Measurements from ENCODE around the gene PCBD2. TPM values are rescaled to one million over a fixed set of nuclear protein-coding genes. Genes with fewer than 3 reads are reported as not detected.
A peak's percentile ranks its signal among the peaks of the same experiment; 100 is the strongest.

Gene PCBD2
- total RNA-seq, 4 donors from 2014 or later: 1.8 to 15.1 (median 8.2) TPM

- peak; percentile 84 to 88 for DNase-seq
- H3K36me3 ChIP-seq: no peaks in the 10 kb centered on the region
- no peaks in the 10 kb centered on the region for H3K27me3 ChIP-seq
- peak within 1 kb of the TSS; percentile 91 to 93 for H3K27ac ChIP-seq
- intact Hi-C loops (cut with DNase I; ENCODE audit: low total_unique reads): no loop called here
- peak; percentile 44 to 66 for TF ChIP-seq POLR2A (IDR thresholded peaks at IDR 0.05)
- TF ChIP-seq CTCF (IDR thresholded peaks at IDR 0.05): peak in 1 of 4 experiments; percentile 9
- peak within 1 kb of the TSS; percentile 66 to 88 for H3K4me3 ChIP-seq
- H3K4me1 ChIP-seq: peaks cover 0 to 9% of the 10 kb centered on the region in 2 donors
- H3K9me3 ChIP-seq: no peaks in the 10 kb centered on the region
Observed at GRCh38 chr5:134873987-134874830, 30.7 kb upstream of the PCBD2 start, which contains the start of gene TXNDC15. Gene TXNDC15 (plus strand): TSS chr5:134874371. CDS start chr5:134874428, 57 bp downstream.

- Histone ChIP-seq H3K4me1 (peaks cover 0 to 9% of the 10 kb centered on the region in 2 donors), H3K36me3 (no peaks in the 10 kb centered on the region), H3K27me3 (no peaks in the 10 kb centered on the region), H3K4me3 (peak overlapping the region; percentile 66 to 88), H3K9me3 (no peaks in the 10 kb centered on the region), H3K27ac (peak overlapping the region; percentile 91 to 93)
- DNase-seq: peak; percentile 74 to 77
- peak in 1 of 2 donors; percentile 27 for TF ChIP-seq POLR2A (IDR thresholded peaks at IDR 0.05)
- no peak for TF ChIP-seq CTCF (IDR thresholded peaks at IDR 0.05)
- intact Hi-C loops (cut with DNase I; ENCODE audit: low total_unique reads): no loop called here
Observed at GRCh38 chr5:134874831-134875655, 29.9 kb upstream of the PCBD2 start.

- no peaks in the 10 kb centered on the region for H3K27me3 ChIP-seq
- no peak for DNase-seq
- H3K9me3 ChIP-seq: no peaks in the 10 kb centered on the region
- H3K4me1 ChIP-seq: peaks cover 0 to 9% of the 10 kb centered on the region in 2 donors
- H3K36me3 ChIP-seq: no peaks in the 10 kb centered on the region
- H3K27ac ChIP-seq: no peak overlapping the region
- intact Hi-C loops (cut with DNase I; ENCODE audit: low total_unique reads): no loop called here
- no peak overlapping the region for H3K4me3 ChIP-seq
- TF ChIP-seq CTCF (IDR thresholded peaks at IDR 0.05) (no peak), POLR2A (IDR thresholded peaks at IDR 0.05) (no peak)
Observed at GRCh38 chr5:134877159-134877558, 27.8 kb upstream of the PCBD2 start.

- DNase-seq: no peak
- TF ChIP-seq CTCF (IDR thresholded peaks at IDR 0.05): no peak
- TF ChIP-seq POLR2A (IDR thresholded peaks at IDR 0.05): no peak
- Histone ChIP-seq H3K4me3 (no peak overlapping the region), H3K9me3 (no peaks in the 10 kb centered on the region), H3K27me3 (no peaks in the 10 kb centered on the region), H3K4me1 (peaks cover 0 to 9% of the 10 kb centered on the region in 2 donors), H3K36me3 (no peaks in the 10 kb centered on the region), H3K27ac (no peak overlapping the region)
- intact Hi-C loops (cut with DNase I; ENCODE audit: low total_unique reads): no loop called here
Observed at GRCh38 chr5:134878403-134878802, 26.5 kb upstream of the PCBD2 start.
